AG04450 (cell line): ENCODE results near the gene PSMD7. TPM values are rescaled to one million over a fixed set of nuclear protein-coding genes. Genes with fewer than 3 reads are reported as not detected.
A peak's percentile ranks its signal among the peaks of the same experiment; 100 is the strongest.

ENCODE experiments used
- CTCF ChIA-PET: fragments of 300-600, 350-600 bp; formaldehyde crosslinking; extraction: SDS; loops from one replicate; lab custom pipeline; 2022; ENCODE audit warnings: antibody characterized with exemption, inconsistent platforms; lab: Charles Lee
- POLR2A ChIA-PET: fragments of 350-600 bp; formaldehyde crosslinking; extraction: SDS; loops from one replicate; lab custom pipeline; 2021; ENCODE audit warnings: antibody characterized with exemption, inconsistent platforms; lab: Yijun Ruan, JAX
- DNase-seq: peaks from one replicate; pipeline ENCODE4 v3.0.0-alpha.2; 2011; ENCODE audit warnings: low read depth, low spot score
- H3K27ac ChIP-seq: one replicate; pipeline ENCODE4 v1.5.1; 2012; ENCODE audit warnings: low read depth, low read length, control low read depth
- H3K27me3 ChIP-seq: one replicate; pipeline ENCODE4 v1.6.0; 2012; ENCODE audit warnings: low read length; ENCODE audit not compliant: control insufficient read depth, insufficient read depth
- H3K4me3 ChIP-seq: 2 replicates; pipeline ENCODE4 v1.5.1; 2011; ENCODE audit warnings: mild to moderate bottlenecking, low read depth, low read length, control low read depth
- H3K9me3 ChIP-seq: 2 replicates; pipeline ENCODE4 v1.5.1; 2012; ENCODE audit warnings: low read length; ENCODE audit not compliant: control insufficient read depth, insufficient read depth
- CTCF ChIP-seq: IDR thresholded peaks from 2 replicates; pipeline ENCODE4 v1.5.1; 2011; ENCODE audit warnings: low read depth, low read length, control low read depth, inconsistent platforms
- polyA minus RNA-seq: library from RNA; depleted of rRNA, polyadenylated mRNA; stranded (reverse); fragments of >200 nt; gene quantifications from 2 replicates; pipeline ENCODE4 v1.2.3, GENCODE V29; 2011; rRNA and poly(A)+ RNA removed
- polyA plus RNA-seq: library from polyadenylated mRNA; depleted of rRNA; stranded (reverse); fragments of >200 nt; gene quantifications from 2 replicates; pipeline ENCODE4 v1.2.3, GENCODE V29; 2011; rRNA removed

The PSMD7 gene
- 112 and 153 TPM in 2 replicates for polyA plus RNA-seq
- 55.1 and 67.2 TPM in 2 replicates for polyA minus RNA-seq

- no peaks in the 10 kb centered on the region for H3K27me3 ChIP-seq
- peak within 1 kb of the TSS; percentile 94 for H3K4me3 ChIP-seq
- H3K27ac ChIP-seq = peak within 1 kb of the TSS; percentile 88
- ChIA-PET POLR2A (interaction anchor here (1.0 kb wide), 1 partner anchor 370 kb away, joined by 3 read pairs; the partner anchor contains the start of gene RFWD3), CTCF (interaction anchor here (0.8 to 2.2 kb wide), 3 partner anchors 13 to 22 kb away, joined by 3 to 19 read pairs (median 4); no protein-coding TSS in a partner anchor)
- H3K9me3 ChIP-seq = peaks cover 6% of the 10 kb centered on the region
- TF ChIP-seq CTCF = no peak
- DNase-seq = peak; percentile 61
These were observed at the start of gene PSMD7 for GRCh38 chr16:74296432-74297144. Gene PSMD7, plus strand, starts transcription at chr16:74296814. Its CDS starts 101 bp downstream, at chr16:74296915.

- no peak overlapping the region for H3K27ac ChIP-seq
- H3K4me3 ChIP-seq = no peak overlapping the region
- POLR2A ChIA-PET = no interaction called here
- no peaks in the 10 kb centered on the region for H3K9me3 ChIP-seq
- CTCF ChIA-PET = no interaction called here
- no peak for TF ChIP-seq CTCF
- no peaks in the 10 kb centered on the region for H3K27me3 ChIP-seq
- no peak for DNase-seq
These were observed 47.4 kb upstream of the PSMD7 start for GRCh38 chr16:74249254-74249653.

DNA sequence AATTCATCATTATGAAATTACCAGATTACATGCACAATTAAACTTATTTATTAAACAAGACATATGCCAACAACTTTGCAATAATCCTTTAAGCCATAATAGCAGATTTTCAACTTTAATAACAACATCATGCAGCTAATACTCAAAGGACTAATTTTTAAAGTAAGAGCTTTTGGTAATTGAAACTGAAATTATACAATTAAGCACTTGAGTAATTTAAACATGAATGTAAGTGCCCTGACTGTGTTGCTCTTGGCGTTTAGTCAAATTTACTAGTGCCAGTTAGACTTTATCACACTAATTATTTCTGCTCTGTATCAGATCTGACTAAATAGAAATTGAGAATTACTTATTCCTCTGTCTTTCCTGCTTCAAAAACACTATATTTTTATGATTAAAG, 46.8 kb upstream of the PSMD7 start:
- ChIA-PET POLR2A (no interaction called here), CTCF (interaction anchor here (1.4 kb wide), 1 partner anchor 23 kb away, joined by 3 read pairs; no protein-coding TSS in a partner anchor)
- Histone ChIP-seq H3K9me3 (no peaks in the 10 kb centered on the region), H3K27me3 (no peaks in the 10 kb centered on the region), H3K4me3 (no peak overlapping the region), H3K27ac (no peak overlapping the region)
- no peak for TF ChIP-seq CTCF
- no peak for DNase-seq

- CTCF ChIA-PET = no interaction called here
- no peak for TF ChIP-seq CTCF
- no peaks in the 10 kb centered on the region for H3K27me3 ChIP-seq
- no peak overlapping the region for H3K27ac ChIP-seq
- POLR2A ChIA-PET = no interaction called here
- DNase-seq = no peak
- no peak overlapping the region for H3K4me3 ChIP-seq
- H3K9me3 ChIP-seq = no peaks in the 10 kb centered on the region
These were observed 44.3 kb upstream of the PSMD7 start for GRCh38 chr16:74252329-74252728.
